Thyroid gland (tissue), 4 donors: ENCODE results near the gene LDHAL6A.

Experiments used
- CTCF ChIP-seq, 6 experiments: fragments of 200-600 bp in 3 of 6; fragments of 450-650 bp in 3 of 6; sonication (generic) in 3 of 6; IDR thresholded peaks; one replicate each; pipeline ENCODE4 v1.5.1; 2016 to 2019; ENCODE audit warnings: antibody characterized with exemption in 6 of 6, mild to moderate bottlenecking in 2 of 6, inconsistent platforms in 1 of 6, moderate library complexity in 1 of 6
- POLR2A ChIP-seq, 2 donors: fragments of 450-650 bp; IDR thresholded peaks; one replicate each; pipeline ENCODE4 v1.6.1; 2017; ENCODE audit warnings: antibody characterized with exemption in 2 of 2, mild to moderate bottlenecking in 2 of 2, moderate library complexity in 1 of 2

- TF ChIP-seq POLR2A (IDR thresholded peaks at IDR 0.05) (no peak), CTCF (IDR thresholded peaks at IDR 0.05) (no peak)
These were observed 36.3 kb downstream of the LDHAL6A start for GRCh38 chr11:18491924-18492323.
